ENCODE measurements around the gene CD34.

DNA sequence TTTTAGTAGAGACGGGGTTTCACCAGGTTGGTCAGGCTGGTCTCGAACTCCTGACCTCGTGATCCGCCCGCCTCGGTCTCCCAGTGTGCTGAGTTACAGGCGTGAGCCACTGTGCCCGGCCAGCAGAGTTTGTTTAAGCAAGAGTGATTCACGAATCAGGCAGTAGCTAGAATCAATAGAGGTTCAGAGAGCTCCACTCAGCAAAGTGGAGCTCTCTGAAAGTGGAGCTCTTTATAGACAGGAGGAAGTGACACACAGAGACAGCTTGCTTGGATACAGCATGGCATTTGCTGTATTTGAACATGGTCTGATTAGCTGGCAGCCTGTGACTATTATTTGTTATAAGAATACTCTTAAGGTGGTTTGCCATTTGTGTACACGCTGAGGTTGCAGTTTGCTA is 27.1 kb upstream of the CD34 start:
- TF ChIP-seq POLR2A (IDR thresholded peaks at IDR 0.05; ENCODE audit: low read length) (no peak), GATA1 (IDR thresholded peaks at IDR 0.05; ENCODE audit: low read depth, low read length) (no peak)
